DND-41 (cell line): ENCODE data around the gene MRAS.

ENCODE experiments used
- ATAC-seq: fragments of 200-7000 bp; cut with Tn5 transposase; 3 replicates; pipeline ENCODE4 v1.9.1; 2021; ENCODE audit warnings: low read depth; ENCODE audit not compliant: insufficient read depth
- DNase-seq: peaks from one replicate; pipeline ENCODE4 v3.0.0-alpha.2; 2020
- H2AFZ ChIP-seq: 2 replicates; pipeline ENCODE4 v1.6.0; 2012; ENCODE audit warnings: low read depth, low read length
- H3K27ac ChIP-seq: 2 replicates; pipeline ENCODE4 v1.5.1; 2012; ENCODE audit warnings: low read length, inconsistent platforms
- H3K27me3 ChIP-seq: fragments of 200-600 bp; sonication (generic); 2 replicates; pipeline ENCODE4 v1.6.0; 2012; ENCODE audit warnings: low read length, mild to moderate bottlenecking, inconsistent platforms; ENCODE audit not compliant: insufficient read depth, poor library complexity
- H3K36me3 ChIP-seq: 2 replicates; pipeline ENCODE4 v1.5.1; 2012; ENCODE audit warnings: low read length, inconsistent platforms; ENCODE audit not compliant: insufficient read depth
- H3K4me1 ChIP-seq: 2 replicates; pipeline ENCODE4 v1.5.1; 2012; ENCODE audit warnings: mild to moderate bottlenecking, low read length; ENCODE audit not compliant: insufficient read depth
- H3K4me2 ChIP-seq: 2 replicates; pipeline ENCODE4 v1.6.0; 2012; ENCODE audit warnings: mild to moderate bottlenecking, moderate library complexity, low read length, inconsistent platforms; ENCODE audit not compliant: insufficient read depth
- H3K4me3 ChIP-seq, 2 experiments: fragments of 200-600 bp in 1 of 2; shearing (Covaris generic) in 1 of 2; 2 replicates each; pipeline ENCODE4 v1.5.1; 2012 to 2016; ENCODE audit warnings: inconsistent platforms in 2 of 2, low read length in 2 of 2, mild to moderate bottlenecking in 2 of 2, low read depth in 1 of 2, moderate library complexity in 1 of 2
- H3K79me2 ChIP-seq: 2 replicates; pipeline ENCODE4 v1.6.0; 2012; ENCODE audit warnings: low read length, inconsistent platforms; ENCODE audit not compliant: insufficient read depth
- H3K9ac ChIP-seq: 2 replicates; pipeline ENCODE4 v1.6.0; 2012; ENCODE audit warnings: low read depth, mild to moderate bottlenecking, inconsistent platforms, low read length, moderate library complexity
- H3K9me3 ChIP-seq: 2 replicates; pipeline ENCODE4 v1.5.1; 2012; ENCODE audit warnings: low read length, moderate library complexity, mild to moderate bottlenecking, inconsistent platforms; ENCODE audit not compliant: insufficient read depth, severe bottlenecking
- H4K20me1 ChIP-seq: 2 replicates; pipeline ENCODE4 v1.6.0; 2012; ENCODE audit warnings: low read length; ENCODE audit not compliant: insufficient read depth
- CTCF ChIP-seq: IDR thresholded peaks from 2 replicates; pipeline ENCODE4 v1.5.1; 2012; ENCODE audit warnings: borderline replicate concordance, low read length, moderate library complexity, mild to moderate bottlenecking; ENCODE audit not compliant: poor library complexity, severe bottlenecking; ENCODE audit errors: extremely low read depth
- EZH2 ChIP-seq: IDR thresholded peaks from 3 replicates; pipeline ENCODE4 v1.6.1; 2012; ENCODE audit warnings: borderline replicate concordance, low read depth, mild to moderate bottlenecking, moderate library complexity, low read length, inconsistent platforms; ENCODE audit not compliant: severe bottlenecking

MRAS gene

GRCh38 chr3:138332472-138333073 lies 15.8 kb upstream of the MRAS start:
- DNase-seq, result no peak
- H2AFZ ChIP-seq, result no peak overlapping the region
- no peak for ATAC-seq
- no peaks in the 10 kb centered on the region for H3K79me2 ChIP-seq
- no peak overlapping the region for H3K4me2 ChIP-seq
- H3K9me3 ChIP-seq, result no peaks in the 10 kb centered on the region
- no peaks in the 10 kb centered on the region for H3K36me3 ChIP-seq
- H3K27ac ChIP-seq, result no peak overlapping the region
- no peak overlapping the region for H3K9ac ChIP-seq
- H4K20me1 ChIP-seq, result no peaks in the 10 kb centered on the region
- TF ChIP-seq EZH2, result no peak
- peak; percentile 58 for TF ChIP-seq CTCF
- peaks cover 18% of the 10 kb centered on the region for H3K27me3 ChIP-seq
- H3K4me1 ChIP-seq, result peaks cover 19% of the 10 kb centered on the region
- no peak overlapping the region for H3K4me3 ChIP-seq

- ATAC-seq, result no peak
- no peak for TF ChIP-seq EZH2
- TF ChIP-seq CTCF, result no peak
Measured at GRCh38 chr3:138334608-138335007, 13.8 kb upstream of the MRAS start.

DNA sequence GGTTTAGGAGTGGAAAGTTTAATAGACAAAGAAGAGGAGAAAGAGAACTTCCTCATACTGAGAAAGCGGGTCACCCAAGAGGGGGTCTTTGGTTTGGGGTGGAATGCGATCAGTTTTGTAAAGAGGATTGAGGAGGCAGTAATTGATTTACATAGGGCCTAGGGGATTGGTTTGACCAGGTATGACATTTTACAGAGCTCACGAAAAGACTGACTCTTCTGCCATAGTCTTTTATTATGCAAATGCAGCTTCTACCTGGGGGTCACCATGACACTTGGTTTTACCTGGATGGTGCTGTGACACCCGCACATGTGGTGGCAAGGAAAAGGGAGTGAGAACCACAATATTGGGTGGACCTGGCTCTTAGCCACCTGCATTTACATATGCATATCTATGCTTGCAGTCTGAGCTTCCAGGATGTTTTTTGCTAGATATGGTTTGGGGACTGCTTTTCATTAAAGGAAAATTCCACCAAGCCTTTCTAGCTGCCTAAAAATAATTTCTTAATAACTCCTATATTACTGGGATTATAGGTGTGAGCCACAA lies 11.9 kb upstream of the MRAS start:
- H3K4me1 ChIP-seq, result no peaks in the 10 kb centered on the region
- no peak overlapping the region for H3K9ac ChIP-seq
- no peak overlapping the region for H3K27ac ChIP-seq
- TF ChIP-seq EZH2 (no peak), CTCF (no peak)
- H2AFZ ChIP-seq, result no peak overlapping the region
- no peaks in the 10 kb centered on the region for H3K36me3 ChIP-seq
- no peak for ATAC-seq
- H3K4me2 ChIP-seq, result no peak overlapping the region
- H3K79me2 ChIP-seq, result no peaks in the 10 kb centered on the region
- H3K27me3 ChIP-seq, result peaks cover 5% of the 10 kb centered on the region
- DNase-seq, result no peak
- no peaks in the 10 kb centered on the region for H4K20me1 ChIP-seq
- no peak overlapping the region for H3K4me3 ChIP-seq
- H3K9me3 ChIP-seq, result no peaks in the 10 kb centered on the region

More at GRCh38 chr3:138334608-138335007, 13.8 kb upstream of the MRAS start:
- no peak for DNase-seq
- peaks cover 4% of the 10 kb centered on the region for H3K4me1 ChIP-seq
- no peak overlapping the region for H3K9ac ChIP-seq
- H3K79me2 ChIP-seq, result no peaks in the 10 kb centered on the region
- H3K4me3 ChIP-seq, result no peak overlapping the region
- no peaks in the 10 kb centered on the region for H4K20me1 ChIP-seq
- H3K27me3 ChIP-seq, result peaks cover 8% of the 10 kb centered on the region
- H2AFZ ChIP-seq, result no peak overlapping the region
- no peaks in the 10 kb centered on the region for H3K36me3 ChIP-seq
- H3K4me2 ChIP-seq, result no peak overlapping the region
- no peaks in the 10 kb centered on the region for H3K9me3 ChIP-seq
- no peak overlapping the region for H3K27ac ChIP-seq

- DNase-seq (no peak), ATAC-seq (no peak)
- TF ChIP-seq EZH2 (no peak), CTCF (no peak)
- Histone ChIP-seq H3K27ac (no peak overlapping the region), H3K4me2 (no peak overlapping the region), H2AFZ (no peak overlapping the region), H3K79me2 (no peaks in the 10 kb centered on the region), H3K4me3 (no peak overlapping the region), H3K4me1 (no peaks in the 10 kb centered on the region), H3K9me3 (no peaks in the 10 kb centered on the region), H3K36me3 (no peaks in the 10 kb centered on the region), H4K20me1 (no peaks in the 10 kb centered on the region), H3K9ac (no peak overlapping the region), H3K27me3 (peaks cover 5% of the 10 kb centered on the region)
Measured at GRCh38 chr3:138338244-138338643, 10.1 kb upstream of the MRAS start.
